GM21515 (cell line): ENCODE results near the gene KIAA0232.
"Not testable (repeated sequence)": the region's sequence is repeated elsewhere in the genome, so short reads cannot be mapped to it uniquely, and the experiment has no call there.

Source experiments
- ATAC-seq: cut with Tn5 transposase; IDR thresholded peaks from one replicate; pipeline ENCODE4 v1.9.1; 2021; ENCODE audit not compliant: unreplicated experiment

KIAA0232 gene

GRCh38 chr4:6803246-6803645, 20.7 kb downstream of the KIAA0232 start:
- no peak for ATAC-seq

DNA sequence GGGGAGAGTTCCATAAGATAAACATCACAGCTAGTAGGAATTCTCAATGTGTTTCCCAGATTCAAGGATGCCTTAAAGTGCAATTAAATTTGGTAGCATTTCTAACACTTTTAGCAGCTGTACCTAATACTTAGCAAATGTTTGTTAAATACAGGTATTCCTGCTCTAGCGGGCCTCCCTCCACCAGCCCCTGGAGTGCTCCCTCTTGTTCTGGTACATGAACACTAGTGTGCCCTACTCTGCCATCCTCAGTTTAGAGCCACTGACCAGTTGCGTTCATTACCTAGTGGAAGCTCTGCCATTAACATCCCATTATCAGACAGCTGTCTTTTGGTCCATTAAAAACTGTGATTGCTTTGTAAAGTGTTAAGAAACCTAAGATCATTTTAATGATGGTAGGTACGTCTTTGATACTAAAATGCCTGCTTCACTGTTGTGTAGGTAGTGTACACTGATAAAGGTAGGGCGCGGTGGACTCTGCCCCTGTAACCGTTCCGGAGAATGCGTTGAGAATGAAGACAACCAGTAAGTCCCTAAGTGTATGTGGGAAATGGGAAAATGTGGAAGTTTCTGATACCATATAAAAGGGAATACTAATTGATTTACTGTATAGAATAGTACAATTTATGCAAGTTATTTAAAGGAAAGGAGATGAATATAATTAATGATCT, 21.7 kb downstream of the KIAA0232 start:
- no peak for ATAC-seq

DNA sequence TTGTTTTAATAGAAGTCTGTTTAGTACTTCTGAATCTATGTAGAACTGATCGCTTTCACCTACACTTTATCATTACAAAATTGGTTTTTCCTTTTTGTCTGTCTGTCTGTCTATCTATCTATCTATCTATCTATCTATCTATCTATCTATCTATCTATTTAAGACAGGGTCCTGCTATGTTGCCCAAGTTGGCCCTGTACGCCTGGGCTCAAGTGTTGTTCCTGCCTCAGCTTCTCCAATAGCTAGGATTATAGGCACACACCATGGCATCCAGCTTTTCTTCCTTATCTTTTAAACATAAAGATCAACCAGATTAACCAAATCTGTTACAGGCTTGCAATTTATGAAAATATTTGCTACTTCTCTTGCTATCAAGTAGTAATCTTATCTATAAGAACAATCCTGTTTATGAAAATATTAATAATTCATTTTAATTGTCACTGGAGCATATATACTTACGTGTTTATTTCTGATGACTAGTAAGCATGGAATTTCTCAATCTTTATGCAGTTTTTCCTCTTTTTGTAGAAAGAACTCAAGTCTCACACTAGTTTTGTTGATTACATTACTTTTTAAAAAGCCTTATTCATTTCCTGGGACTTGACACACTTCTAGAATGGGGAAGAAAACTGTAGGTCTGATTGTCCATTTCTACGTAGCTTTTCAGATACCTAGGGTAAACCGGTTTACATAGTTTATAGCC, 24.5 kb downstream of the KIAA0232 start:
- ATAC-seq = no peak

DNA sequence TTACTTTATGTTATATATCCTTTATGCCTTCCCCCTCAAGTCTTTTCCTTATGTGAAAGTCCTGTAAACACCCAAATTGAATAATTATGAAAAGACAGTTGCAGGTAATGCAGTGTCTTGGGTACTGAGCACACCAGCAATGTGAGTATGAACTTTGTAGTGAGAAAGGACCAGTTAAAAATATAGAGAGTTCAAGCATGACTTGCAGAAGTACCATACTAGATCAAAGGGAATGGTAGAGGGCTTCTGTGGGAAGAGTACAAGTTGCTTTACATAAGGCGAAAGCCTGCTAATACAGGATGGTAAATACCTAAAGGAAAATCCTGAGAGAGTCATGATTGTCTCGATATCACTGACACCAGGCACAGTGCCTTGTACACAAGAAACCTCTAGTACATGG, 25.7 kb downstream of the KIAA0232 start:
- no peak for ATAC-seq

DNA sequence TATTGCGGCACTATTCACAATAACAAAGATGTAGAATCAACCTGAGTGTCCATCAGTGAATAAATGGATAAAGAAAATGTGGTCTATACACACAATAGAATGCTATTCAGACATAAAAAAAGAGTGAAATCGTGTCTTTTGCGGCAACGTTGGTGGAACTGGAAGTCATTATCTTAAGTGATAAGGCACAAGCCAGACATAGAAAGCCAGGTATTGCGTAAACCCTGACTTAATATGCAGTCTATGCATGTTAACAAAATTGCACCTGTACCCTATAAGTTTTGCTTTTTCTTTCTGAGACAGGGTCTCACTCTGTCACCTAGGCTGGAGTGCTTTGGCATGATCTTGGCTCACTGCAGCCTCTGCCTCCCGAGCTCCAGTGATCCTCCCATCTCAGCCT, 28.6 kb downstream of the KIAA0232 start:
- no peak for ATAC-seq

DNA sequence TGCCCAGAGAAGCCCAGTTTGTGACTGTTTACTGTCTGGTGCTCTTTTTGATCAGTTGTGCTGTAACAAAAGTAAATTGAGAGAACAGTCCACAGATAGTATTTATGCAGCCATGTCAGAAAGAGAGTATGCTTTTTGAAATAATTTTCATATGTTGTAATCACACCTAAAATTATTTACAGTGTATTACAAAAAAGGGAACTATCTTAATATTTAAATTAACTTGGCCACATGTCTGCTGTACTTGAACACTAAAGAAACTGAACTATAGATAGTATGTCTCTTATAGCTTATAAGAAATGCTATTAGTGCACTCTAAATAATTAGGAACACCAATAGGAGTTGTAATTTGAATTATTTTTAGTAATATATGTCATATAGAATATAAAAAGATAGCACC, 30.2 kb downstream of the KIAA0232 start:
- no peak for ATAC-seq

DNA sequence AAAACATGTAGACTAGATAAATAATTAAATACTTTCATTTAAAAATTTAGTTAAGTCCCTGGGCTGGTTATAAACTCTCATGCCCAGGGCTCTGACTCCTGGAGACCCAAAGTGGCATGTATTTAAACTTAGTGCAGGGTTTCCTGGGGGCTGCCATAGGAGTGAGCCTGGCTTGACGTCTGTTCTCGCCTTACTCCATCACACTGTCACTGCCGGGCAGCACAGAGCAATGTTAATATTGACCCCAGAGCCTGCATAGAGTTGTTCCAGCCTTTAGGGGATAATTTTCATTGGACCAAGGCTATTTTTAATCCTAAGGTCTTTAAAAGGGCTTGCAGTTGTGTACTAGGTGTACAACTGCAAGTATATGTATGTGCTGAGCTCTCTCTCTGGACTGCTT, 31.2 kb downstream of the KIAA0232 start:
- no peak for ATAC-seq

DNA sequence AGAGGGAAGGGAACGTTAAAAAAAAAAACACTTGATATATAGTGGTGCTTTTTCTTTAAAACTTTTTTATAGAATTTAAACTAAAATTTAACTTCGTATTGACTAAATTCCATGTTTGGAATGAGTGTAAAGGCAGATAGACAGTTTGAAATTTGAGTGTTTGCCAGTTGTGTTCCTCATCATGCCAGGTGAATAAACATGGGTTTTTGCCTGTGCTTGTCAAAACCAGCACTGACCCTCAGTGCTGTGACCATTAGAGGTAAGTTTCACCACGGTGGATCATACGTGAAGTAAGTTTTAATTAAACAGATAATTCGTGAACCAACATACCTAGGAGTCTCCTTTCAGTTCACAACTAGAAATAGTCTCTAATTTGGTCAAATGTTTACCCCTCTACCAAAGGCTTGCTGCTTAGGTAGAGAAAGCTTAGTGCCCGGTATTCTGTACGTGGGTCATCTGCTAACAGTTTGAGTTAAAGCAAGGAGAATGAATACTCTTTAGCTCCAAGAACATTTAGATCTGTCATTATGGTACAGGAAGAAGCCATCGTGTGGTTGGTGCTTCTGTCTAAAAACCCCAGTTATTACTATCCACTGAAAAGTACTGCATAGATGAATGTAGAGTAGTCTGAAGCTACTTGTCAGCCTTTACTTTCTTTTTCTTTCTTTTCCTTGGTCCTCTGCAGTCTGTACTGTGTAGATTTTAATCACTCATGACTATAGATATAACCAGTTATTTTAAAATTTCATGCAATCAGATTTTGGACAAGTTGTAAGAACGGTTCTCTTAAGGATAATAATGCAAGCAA, 32.7 kb downstream of the KIAA0232 start:
- ATAC-seq = no peak

DNA sequence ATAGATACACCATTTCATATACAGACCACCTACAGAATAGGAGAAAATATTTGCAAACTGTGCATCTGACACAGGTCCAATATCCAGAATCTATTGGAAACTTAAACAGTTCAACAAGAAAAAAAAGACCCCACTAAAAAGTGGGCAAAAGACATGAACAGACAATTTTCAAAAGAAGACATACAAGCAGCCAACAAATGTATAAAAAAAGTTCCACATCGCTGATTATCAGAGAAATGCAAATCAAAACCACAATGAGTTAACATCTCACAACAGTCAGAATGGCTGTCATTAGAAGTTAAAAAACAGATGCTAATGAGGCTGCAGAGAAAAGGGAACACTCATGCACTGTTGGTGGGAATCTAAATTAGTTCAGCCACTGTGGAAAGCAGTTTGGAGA, 36.8 kb downstream of the KIAA0232 start:
- no peak for ATAC-seq

DNA sequence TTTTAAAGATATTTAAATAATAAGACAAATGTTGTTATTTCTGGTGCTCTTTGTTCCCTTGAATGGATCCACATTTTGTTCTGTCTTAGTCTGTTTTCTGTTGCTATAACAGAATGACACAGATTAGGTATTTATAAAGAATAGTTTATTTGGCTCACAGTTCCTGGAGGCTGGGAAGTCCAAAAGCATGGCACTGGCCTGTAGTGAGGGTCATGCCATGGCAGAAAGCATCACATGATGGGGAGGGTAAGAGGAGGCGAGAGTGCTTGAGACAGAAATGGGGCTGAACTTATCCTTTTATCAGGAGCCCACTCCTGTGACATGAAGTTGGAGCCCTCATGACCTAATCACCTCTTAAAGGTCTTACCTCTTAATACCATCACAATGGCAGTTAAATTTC, 38.2 kb downstream of the KIAA0232 start:
- no peak for ATAC-seq

DNA sequence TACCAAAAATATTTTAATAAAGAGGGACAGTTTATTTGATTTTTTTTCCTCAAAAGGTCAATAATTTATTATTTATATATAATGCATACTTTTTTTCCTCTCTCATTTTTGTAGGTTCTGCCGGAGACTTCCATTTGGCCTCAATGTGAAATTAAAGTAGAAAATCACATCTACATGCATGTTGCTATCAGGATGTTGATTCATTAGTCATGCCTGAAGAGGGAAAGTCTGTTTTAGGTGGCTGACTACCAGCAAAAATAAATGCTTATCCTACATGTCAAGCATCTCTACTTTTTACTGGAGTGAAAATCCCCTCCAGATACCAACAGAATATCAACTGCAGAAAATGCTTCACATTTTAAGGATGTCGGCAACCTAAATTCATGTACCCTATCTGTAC, 41.5 kb downstream of the KIAA0232 start:
- ATAC-seq = no peak

DNA sequence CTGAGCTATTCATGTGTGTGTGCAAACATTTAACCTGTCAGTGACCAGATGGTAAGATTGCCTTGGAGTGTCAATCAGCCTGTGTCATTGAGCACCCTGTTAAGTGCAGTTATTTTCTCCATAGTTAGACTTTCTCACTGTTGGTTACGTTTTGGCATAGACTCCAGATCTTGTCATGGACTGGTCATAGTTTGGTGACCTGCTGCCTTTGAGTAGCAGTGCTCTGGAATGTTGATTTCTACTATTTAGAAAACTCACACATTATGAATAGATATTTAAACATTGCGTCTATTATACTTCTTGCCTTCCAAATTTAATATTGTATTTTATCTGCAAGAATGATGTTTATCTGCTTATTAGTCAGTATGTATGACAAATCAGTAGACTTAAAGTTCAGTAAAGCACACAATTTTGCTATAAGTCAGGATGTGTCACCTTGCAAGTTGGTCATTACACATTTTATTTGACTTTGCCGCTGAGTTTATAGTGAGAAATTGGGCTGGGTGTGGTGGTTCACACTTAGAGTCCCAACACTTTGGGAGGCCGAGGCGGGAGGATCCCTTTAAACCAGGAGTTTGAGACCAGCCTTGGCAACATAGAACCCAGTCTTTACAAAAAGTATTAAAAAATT, 42.4 kb downstream of the KIAA0232 start:
- ATAC-seq = no peak

DNA sequence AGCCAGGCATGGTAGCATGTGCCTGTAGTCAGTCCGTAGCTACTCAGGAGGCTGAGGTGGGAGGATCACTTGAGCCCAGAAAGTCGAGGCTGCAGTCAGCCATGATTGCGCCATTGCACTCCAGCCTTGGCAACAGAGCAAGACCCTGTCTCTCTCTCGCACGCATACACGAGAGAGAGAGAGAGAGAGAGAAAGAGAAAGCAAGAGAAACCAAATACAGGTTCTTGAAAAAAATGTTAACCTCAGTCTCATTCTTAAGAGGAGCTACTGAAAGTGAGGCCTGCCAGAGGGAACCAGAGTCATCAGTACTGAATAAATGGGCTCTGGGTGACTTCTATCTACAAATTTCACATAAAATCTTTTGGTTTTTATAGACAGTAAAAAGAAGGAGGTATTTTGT, 42.9 kb downstream of the KIAA0232 start:
- no peak for ATAC-seq

DNA sequence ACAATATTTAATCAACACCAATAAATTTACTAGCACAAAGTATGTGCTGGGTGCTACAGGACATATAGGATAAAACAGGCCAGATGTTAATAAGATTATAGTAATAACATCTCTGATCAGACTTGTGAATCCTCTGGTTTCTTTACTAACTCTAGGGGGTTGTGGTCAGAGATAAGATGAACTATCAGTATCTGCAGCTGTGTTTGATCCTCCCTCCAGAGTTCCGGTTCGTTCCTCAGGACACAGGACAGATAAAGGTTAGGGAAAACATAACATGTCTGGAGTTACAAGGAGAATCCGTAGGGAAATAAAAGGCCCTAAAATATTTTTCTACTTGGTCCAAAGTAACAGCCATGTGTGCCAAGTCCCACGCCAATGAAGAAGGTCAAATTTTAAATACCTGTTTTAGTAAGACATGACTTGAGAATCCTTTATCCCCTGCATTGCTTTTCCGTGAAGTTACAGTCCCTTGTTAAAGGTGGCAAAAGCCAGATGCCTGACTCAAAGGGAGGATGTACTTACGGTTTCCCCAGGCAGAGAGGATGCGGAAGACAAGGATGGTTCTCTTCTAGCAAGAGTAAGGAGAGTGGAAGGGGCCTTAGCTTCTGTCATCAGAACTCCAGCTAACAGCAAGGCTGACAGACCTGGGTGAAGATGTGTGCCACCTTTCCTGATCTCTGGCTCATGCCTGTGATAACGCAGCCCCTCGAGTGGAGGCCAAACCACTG, 44.4 kb downstream of the KIAA0232 start:
- no peak for ATAC-seq

DNA sequence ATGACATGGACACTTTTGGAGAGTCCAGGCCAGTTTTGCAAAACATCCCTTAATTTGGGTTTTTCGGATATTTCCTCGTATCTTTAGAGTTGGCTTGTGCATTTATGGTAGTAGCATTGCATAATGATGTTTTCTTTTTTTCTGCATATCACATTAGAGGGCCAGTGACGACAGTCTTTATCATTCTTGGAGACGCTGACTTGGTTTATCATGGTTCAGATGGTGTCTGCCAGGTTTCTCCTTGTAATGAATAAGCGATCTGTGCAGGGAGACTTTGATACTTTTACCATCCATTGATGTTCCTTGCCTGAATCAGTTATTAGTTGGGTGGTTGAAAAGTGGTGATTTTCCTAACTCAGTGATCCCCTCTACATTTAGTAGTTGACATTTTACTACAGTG, 46.6 kb downstream of the KIAA0232 start:
- no peak for ATAC-seq

- no peak for ATAC-seq
Observed at GRCh38 chr4:6834867-6835266, 52.3 kb downstream of the KIAA0232 start.

GRCh38 chr4:6835616-6836015, 53.1 kb downstream of the KIAA0232 start:
- not testable (repeated sequence) for ATAC-seq

DNA sequence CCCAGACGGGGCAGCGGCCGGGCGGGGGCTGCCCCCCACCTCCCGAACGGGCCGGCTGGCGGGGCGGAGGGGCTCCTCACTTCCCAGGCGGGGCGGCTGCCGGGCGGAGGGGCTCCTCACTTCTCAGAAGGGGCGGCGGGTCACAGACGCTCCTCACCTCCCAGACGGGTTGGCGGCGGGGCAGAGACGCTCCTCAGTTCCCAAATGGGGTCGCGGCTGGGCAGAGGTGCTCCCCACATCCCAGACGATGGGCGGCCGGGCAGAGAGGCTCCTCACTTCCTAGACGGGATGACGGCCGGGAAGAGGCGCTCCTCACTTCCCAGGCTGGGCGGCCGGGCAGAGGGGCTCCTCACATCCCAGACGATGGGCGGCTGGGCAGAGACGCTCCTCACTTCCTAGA, 54.6 kb downstream of the KIAA0232 start:
- ATAC-seq = not testable (repeated sequence)

DNA sequence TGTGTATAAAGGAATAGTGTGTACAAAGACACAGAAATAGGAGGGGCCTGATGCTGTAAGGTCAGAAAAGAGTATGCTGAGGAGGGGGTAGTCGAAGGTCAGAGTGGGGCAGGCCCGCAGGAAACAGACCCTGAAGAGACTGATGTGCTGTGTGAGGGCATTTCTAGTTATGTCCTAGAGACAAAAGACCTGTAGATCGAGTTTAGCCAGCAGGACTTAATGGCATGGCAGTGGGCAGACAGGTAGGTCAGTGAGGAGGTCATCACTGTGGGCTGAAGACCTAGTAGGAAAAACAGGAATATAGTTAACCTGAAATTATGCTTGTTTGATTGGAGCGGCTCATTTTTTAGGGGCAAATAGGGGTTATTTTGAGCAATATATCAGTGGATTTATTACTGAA, 57.1 kb downstream of the KIAA0232 start:
- no peak for ATAC-seq

DNA sequence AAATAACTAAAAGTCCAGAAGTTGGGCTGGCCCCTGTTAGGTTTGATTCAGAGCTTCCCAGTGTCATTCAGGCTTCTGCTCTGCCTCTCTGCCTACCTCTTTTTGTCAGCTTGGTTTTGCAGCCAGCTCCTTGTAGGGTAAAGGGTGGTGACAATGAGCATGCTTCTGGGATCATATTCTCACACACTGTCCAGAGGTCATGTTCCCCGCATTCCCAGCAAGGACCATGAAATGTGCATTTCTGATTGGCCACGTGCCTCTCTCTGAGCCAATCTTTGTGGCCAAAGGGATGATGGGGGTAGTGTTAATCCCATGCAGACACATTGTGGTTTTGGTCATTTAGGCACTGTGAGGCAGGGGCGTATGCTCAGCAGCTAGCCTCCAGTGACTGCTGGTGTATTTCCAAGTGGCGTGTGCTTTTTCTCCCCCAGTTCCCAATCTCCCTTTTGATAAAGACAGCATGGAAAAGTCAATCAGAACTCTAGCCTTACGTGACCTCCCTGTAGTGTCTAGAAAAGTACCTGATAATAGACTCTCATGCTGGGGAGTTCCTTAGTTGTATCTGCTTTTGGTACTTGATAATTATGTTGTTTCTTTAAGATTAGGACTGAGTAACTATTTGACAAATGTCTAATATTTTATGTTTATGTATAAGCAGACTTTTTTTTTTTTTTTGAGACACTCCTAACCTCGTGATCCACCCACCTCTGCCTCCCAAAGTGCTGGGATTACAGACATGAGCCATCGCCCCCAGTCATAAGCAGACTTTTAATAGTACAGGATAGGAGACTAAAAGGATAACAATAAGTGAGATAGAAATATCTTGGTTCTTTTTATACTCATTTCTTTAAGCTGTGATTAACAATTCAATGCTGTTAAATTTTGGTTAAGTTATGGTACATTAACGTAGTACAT, 57.8 kb downstream of the KIAA0232 start:
- ATAC-seq = no peak
